ENCODE data around the gene CAPN11. TPM values are rescaled to one million over a fixed set of nuclear protein-coding genes. Genes with fewer than 3 reads are reported as not detected.
"Not testable (repeated sequence)": the region's sequence is repeated elsewhere in the genome, so short reads cannot be mapped to it uniquely, and the experiment has no call there.

CAPN11 gene
- polyA plus RNA-seq, 1 experiment, result 0.04 TPM

DNA sequence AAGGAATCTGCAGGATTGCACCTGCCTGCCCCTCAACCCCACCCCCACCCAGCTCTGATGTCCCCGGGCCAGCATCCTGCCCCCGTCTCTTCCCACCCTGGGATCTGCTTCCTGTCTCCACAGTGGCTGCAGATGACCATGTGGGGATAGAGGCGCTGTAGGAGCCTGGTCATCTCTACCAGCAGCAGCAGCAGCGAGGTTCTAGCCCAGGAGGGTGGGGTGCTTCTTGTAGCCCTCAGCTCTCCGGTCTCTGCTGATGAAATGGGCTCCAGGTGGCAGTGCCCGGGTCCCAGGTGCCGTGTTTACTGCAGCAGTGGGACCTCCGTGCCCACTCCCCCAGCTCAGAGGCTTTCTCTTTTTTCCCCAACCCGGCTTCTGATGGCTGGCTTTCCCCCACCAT lies 25.2 kb downstream of the CAPN11 start:
- ChIA-PET POLR2A (no interaction called here), CTCF (interaction anchor here (1.4 kb wide), 1 partner anchor 38 kb away, joined by 3 read pairs; no protein-coding TSS in a partner anchor)
- no peak for DNase-seq (ENCODE audit: low read depth)
- Histone ChIP-seq H3K36me3 (ENCODE audit: control insufficient read depth, insufficient read depth, low read length) (no peaks in the 10 kb centered on the region), H3K27me3 (ENCODE audit: control insufficient read depth, insufficient read depth, low read length) (peaks cover 2% of the 10 kb centered on the region), H3K4me3 (ENCODE audit: low read depth, low read length) (no peak overlapping the region)
- no peak for TF ChIP-seq CTCF (IDR thresholded peaks at IDR 0.05; ENCODE audit: insufficient read depth, low read depth, low read length)

DNA sequence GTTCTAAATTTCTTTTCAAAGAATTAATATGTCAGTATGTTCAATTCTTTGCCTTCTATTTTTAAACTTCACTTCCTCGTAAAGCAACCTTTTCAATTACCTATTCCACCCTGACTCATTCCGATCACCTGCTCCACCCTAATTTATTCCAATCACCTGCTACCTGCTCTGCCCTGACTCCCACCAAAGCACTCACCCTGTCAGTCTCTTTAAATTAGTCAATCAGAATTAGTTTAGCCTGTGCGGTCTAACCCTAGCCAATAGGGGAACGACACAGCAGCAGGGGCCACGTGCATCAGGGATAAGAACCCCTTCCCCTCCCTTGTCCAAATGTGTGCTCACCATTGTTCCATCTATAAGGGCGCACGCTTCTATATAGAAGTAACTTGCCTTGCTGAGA lies 26.7 kb downstream of the CAPN11 start:
- H3K27me3 ChIP-seq (ENCODE audit: control insufficient read depth, insufficient read depth, low read length); H3K4me3 ChIP-seq (ENCODE audit: low read depth, low read length); DNase-seq (ENCODE audit: low read depth); H3K36me3 ChIP-seq (ENCODE audit: control insufficient read depth, insufficient read depth, low read length); POLR2A ChIA-PET: not testable (repeated sequence)
- CTCF ChIA-PET, result interaction anchor here (0.7 to 1.7 kb wide), 5 partner anchors 12 to 83 kb away, joined by 3 to 6 read pairs (median 3); no protein-coding TSS in a partner anchor

DNA sequence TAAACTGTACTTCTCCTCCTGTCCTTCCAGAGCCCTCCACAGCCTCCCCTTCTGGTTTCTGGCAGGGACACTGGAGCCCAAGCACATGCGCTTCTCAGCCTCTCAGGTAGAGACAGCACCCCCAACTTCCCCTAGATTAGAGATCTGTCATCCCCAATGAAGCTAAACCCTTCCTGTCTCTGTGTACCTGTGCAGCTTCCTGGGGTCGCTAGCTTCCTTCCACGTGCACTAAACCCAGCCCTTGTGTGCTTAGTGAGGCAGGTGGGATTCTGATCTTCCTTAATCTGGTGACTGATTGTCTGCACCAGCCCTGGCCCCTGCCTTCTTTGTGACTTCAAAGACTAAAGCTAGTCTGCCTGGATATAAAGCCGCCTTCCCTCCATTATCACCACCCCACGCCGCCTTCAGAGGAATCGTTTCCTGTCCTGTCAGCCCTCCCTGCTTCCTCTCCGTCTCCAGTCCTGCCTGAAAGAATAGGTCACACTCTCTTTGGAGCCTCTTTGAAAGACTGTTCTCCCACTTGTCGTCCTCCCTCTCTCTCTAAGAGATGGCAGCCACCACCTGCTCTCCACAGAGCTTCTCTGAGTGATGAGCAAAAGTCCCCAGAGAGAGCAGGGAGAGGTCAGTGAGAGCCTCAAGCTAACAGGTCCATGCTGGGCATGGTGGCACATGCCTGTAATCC lies 27.5 kb downstream of the CAPN11 start:
- Histone ChIP-seq H3K27me3 (ENCODE audit: control insufficient read depth, insufficient read depth, low read length) (peaks cover 2% of the 10 kb centered on the region), H3K4me3 (ENCODE audit: low read depth, low read length) (no peak overlapping the region), H3K36me3 (ENCODE audit: control insufficient read depth, insufficient read depth, low read length) (no peaks in the 10 kb centered on the region)
- ChIA-PET POLR2A (no interaction called here), CTCF (interaction anchor here (1.0 to 1.7 kb wide), 4 partner anchors 13 to 60 kb away, joined by 3 to 6 read pairs (median 4); no protein-coding TSS in a partner anchor)
- no peak for DNase-seq (ENCODE audit: low read depth)
- no peak for TF ChIP-seq CTCF (IDR thresholded peaks at IDR 0.05; ENCODE audit: insufficient read depth, low read depth, low read length)

GRCh38 chr6:44186635-44187025 lies 28.0 kb downstream of the CAPN11 start:
- Histone ChIP-seq H3K4me3 (ENCODE audit: low read depth, low read length) (no peak overlapping the region), H3K36me3 (ENCODE audit: control insufficient read depth, insufficient read depth, low read length) (no peaks in the 10 kb centered on the region), H3K27me3 (ENCODE audit: control insufficient read depth, insufficient read depth, low read length) (peaks cover 2% of the 10 kb centered on the region)
- ChIA-PET POLR2A (no interaction called here), CTCF (interaction anchor here (1.0 to 1.7 kb wide), 4 partner anchors 14 to 59 kb away, joined by 3 to 6 read pairs (median 4); no protein-coding TSS in a partner anchor)
- no peak for DNase-seq (ENCODE audit: low read depth)
- TF ChIP-seq CTCF (IDR thresholded peaks at IDR 0.05; ENCODE audit: insufficient read depth, low read depth, low read length), result no peak

DNA sequence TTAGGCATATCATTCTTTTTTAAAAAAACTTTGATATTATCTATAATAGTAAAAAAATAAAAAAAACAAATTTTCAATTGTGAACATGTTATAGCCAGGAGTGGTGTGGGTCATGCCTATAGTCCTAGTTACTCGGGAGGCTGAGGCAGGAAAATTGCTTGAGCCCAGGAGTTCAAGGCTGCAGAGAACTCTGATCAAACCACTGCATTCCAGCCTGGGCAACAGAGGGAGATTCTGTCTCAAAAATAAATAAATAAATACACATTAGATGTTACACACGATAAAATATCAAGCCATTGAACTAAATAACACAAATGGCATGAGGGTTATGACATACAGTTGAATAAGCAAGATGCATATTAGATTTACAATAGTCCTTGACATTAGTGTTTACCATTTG lies 30.2 kb downstream of the CAPN11 start:
- Histone ChIP-seq H3K36me3 (ENCODE audit: control insufficient read depth, insufficient read depth, low read length) (no peaks in the 10 kb centered on the region), H3K4me3 (ENCODE audit: low read depth, low read length) (no peak overlapping the region), H3K27me3 (ENCODE audit: control insufficient read depth, insufficient read depth, low read length) (peaks cover 2% of the 10 kb centered on the region)
- ChIA-PET POLR2A (no interaction called here), CTCF (interaction anchor here (1.1 kb wide), 1 partner anchor 12 kb away, joined by 3 read pairs; no protein-coding TSS in a partner anchor)
- DNase-seq (ENCODE audit: low read depth), result no peak
- no peak for TF ChIP-seq CTCF (IDR thresholded peaks at IDR 0.05; ENCODE audit: insufficient read depth, low read depth, low read length)

GRCh38 chr6:44189257-44189656 lies 30.6 kb downstream of the CAPN11 start:
- DNase-seq (ENCODE audit: low read depth), result no peak
- H3K27me3 ChIP-seq (ENCODE audit: control insufficient read depth, insufficient read depth, low read length), result peaks cover 1% of the 10 kb centered on the region
- no peak overlapping the region for H3K4me3 ChIP-seq (ENCODE audit: low read depth, low read length)
- H3K36me3 ChIP-seq (ENCODE audit: control insufficient read depth, insufficient read depth, low read length), result no peaks in the 10 kb centered on the region
- TF ChIP-seq CTCF (IDR thresholded peaks at IDR 0.05; ENCODE audit: insufficient read depth, low read depth, low read length), result no peak
- CTCF ChIA-PET, result no interaction called here
- POLR2A ChIA-PET, result no interaction called here
